IMR-90 (cell line): ENCODE data around the gene SNX25. TPM values are rescaled to one million over a fixed set of nuclear protein-coding genes. Genes with fewer than 3 reads are reported as not detected.
"Not testable (repeated sequence)": the region's sequence is repeated elsewhere in the genome, so short reads cannot be mapped to it uniquely, and the experiment has no call there.

ENCODE experiments used
- ATAC-seq: fragments of 200-7000 bp; cut with Tn5 transposase; 2 replicates; pipeline ENCODE4 v1.9.1; 2020; ENCODE audit warnings: low read depth, mild to moderate bottlenecking, moderate library complexity
- BruUV-seq: library from RNA; stranded (reverse); fragments of 400-500 nt; replicated peaks from 2 replicates; lab custom pipeline; 2021; lab: Mats Ljungman, UMichigan
- CTCF ChIA-PET: fragments of 300-600 bp; formaldehyde crosslinking; extraction: SDS; loops from one replicate; lab custom pipeline; 2021; ENCODE audit warnings: antibody characterized with exemption; lab: Yijun Ruan, JAX
- POLR2A ChIA-PET: fragments of 300-600 bp; sonication (Branson Sonifier 250); formaldehyde crosslinking; loops from one replicate; lab custom pipeline; 2022; ENCODE audit warnings: antibody characterized with exemption; ENCODE audit not compliant: unreplicated experiment; lab: Charles Lee
- DNase-seq: peaks from one replicate; pipeline ENCODE4 v3.0.0; 2013
- H2AFZ ChIP-seq: replicated peaks from 2 replicates; pipeline ENCODE3; 2013; ENCODE audit warnings: low read length, mild to moderate bottlenecking; ENCODE audit not compliant: poor library complexity
- H2AK5ac ChIP-seq: 2 replicates; pipeline ENCODE4 v1.6.1; 2013; ENCODE audit warnings: low read depth, low read length, inconsistent platforms
- H2AK9ac ChIP-seq: replicated peaks from 2 replicates; pipeline ENCODE3; 2013; ENCODE audit warnings: mild to moderate bottlenecking, low read depth, low read length, moderate library complexity; ENCODE audit not compliant: poor library complexity
- H2BK120ac ChIP-seq: 2 replicates; pipeline ENCODE4 v1.6.1; 2013; ENCODE audit warnings: low read depth, low read length, inconsistent platforms
- H2BK15ac ChIP-seq: 3 replicates; pipeline ENCODE4 v1.6.1; 2013; ENCODE audit warnings: low read depth, low read length, inconsistent platforms
- H2BK20ac ChIP-seq: 2 replicates; pipeline ENCODE4 v1.6.1; 2013; ENCODE audit warnings: low read depth, mild to moderate bottlenecking, inconsistent platforms, low read length, moderate library complexity
- H2BK5ac ChIP-seq: 2 replicates; pipeline ENCODE4 v1.6.1; 2013; ENCODE audit warnings: mild to moderate bottlenecking, low read depth, low read length, inconsistent platforms; ENCODE audit not compliant: poor library complexity, severe bottlenecking
- H3K14ac ChIP-seq: replicated peaks from 2 replicates; pipeline ENCODE4 v1.6.1; 2013; ENCODE audit warnings: low read depth, low read length, inconsistent platforms
- H3K18ac ChIP-seq: 2 replicates; pipeline ENCODE4 v1.6.1; 2013; ENCODE audit warnings: low read depth, low read length, control low read depth
- H3K23ac ChIP-seq: 2 replicates; pipeline ENCODE4 v1.6.1; 2013; ENCODE audit warnings: low read depth, low read length, inconsistent platforms
- H3K27ac ChIP-seq: 2 replicates; pipeline ENCODE4 v1.5.1; 2013; ENCODE audit warnings: mild to moderate bottlenecking, control low read depth, low read length; ENCODE audit not compliant: insufficient read depth
- H3K27me3 ChIP-seq: 2 replicates; pipeline ENCODE4 v1.6.1; 2013; ENCODE audit warnings: low read length; ENCODE audit not compliant: control insufficient read depth, insufficient read depth
- H3K36me3 ChIP-seq: 2 replicates; pipeline ENCODE4 v1.6.1; 2013; ENCODE audit warnings: low read length, mixed read lengths; ENCODE audit not compliant: control insufficient read depth, insufficient read depth
- H3K4ac ChIP-seq: 2 replicates; pipeline ENCODE4 v1.6.1; 2013; ENCODE audit warnings: low read depth, low read length, inconsistent platforms
- H3K4me1 ChIP-seq: 2 replicates; pipeline ENCODE4 v1.6.1; 2013; ENCODE audit warnings: low read length, mixed read lengths; ENCODE audit not compliant: control insufficient read depth, insufficient read depth
- H3K4me2 ChIP-seq: 2 replicates; pipeline ENCODE4 v1.6.1; 2013; ENCODE audit warnings: low read depth, mild to moderate bottlenecking, control low read depth, low read length, moderate library complexity
- H3K4me3 ChIP-seq: 2 replicates; pipeline ENCODE4 v1.5.1; 2013; ENCODE audit warnings: low read depth, mild to moderate bottlenecking, control low read depth, low read length, moderate library complexity; ENCODE audit not compliant: insufficient read depth
- H3K56ac ChIP-seq: 2 replicates; pipeline ENCODE4 v1.6.1; 2013; ENCODE audit warnings: low read length, inconsistent platforms; ENCODE audit not compliant: insufficient read depth; ENCODE audit errors: extremely low read depth
- H3K79me1 ChIP-seq, 2 experiments: 2 replicates each; pipeline ENCODE4 v1.6.1; 2013; ENCODE audit warnings: low read length in 2 of 2, inconsistent platforms in 1 of 2, low read depth in 1 of 2
- H3K9ac ChIP-seq: 2 replicates; pipeline ENCODE4 v1.6.1; 2013; ENCODE audit warnings: low read depth, low read length, control low read depth
- H3K9me1 ChIP-seq: 2 replicates; pipeline ENCODE4 v1.6.1; 2013; ENCODE audit warnings: low read length, inconsistent platforms; ENCODE audit not compliant: insufficient read depth
- H3K9me3 ChIP-seq: 2 replicates; pipeline ENCODE4 v1.6.1; 2013; ENCODE audit warnings: low read length; ENCODE audit not compliant: control insufficient read depth, insufficient read depth
- H4K20me1 ChIP-seq: 2 replicates; pipeline ENCODE4 v1.6.1; 2013; ENCODE audit warnings: low read length, inconsistent platforms; ENCODE audit not compliant: insufficient read depth
- H4K5ac ChIP-seq: 2 replicates; pipeline ENCODE4 v1.6.1; 2013; ENCODE audit warnings: mild to moderate bottlenecking, low read depth, low read length, control low read depth
- H4K8ac ChIP-seq, 2 experiments: 2 replicates each; pipeline ENCODE4 v1.6.1; 2013; ENCODE audit warnings: low read depth in 2 of 2, low read length in 2 of 2, control low read depth in 1 of 2, inconsistent platforms in 1 of 2
- H4K91ac ChIP-seq: 2 replicates; pipeline ENCODE4 v1.6.1; 2013; ENCODE audit warnings: low read depth, low read length, inconsistent platforms; ENCODE audit not compliant: insufficient read depth
- WGBS, 2 experiments: methylation state at CpG; one replicate each; pipeline versions ENCODE4 v1.1.5 to v1.1.7; 2013; ENCODE audit warnings: missing lambda C conversion rate in 2 of 2; ENCODE audit not compliant: insufficient read length in 1 of 2; ENCODE audit errors: extremely low coverage in 2 of 2; 5-methylcytosine and 5-hydroxymethylcytosine counted together
- dilution Hi-C: fragments of 300-500 bp; cut with HindIII; formaldehyde crosslinking; loops from one replicate; pipeline ENCODE4 v1.14.3; 2018; ENCODE audit warnings: low sequenced_read_pairs; ENCODE audit not compliant: unreplicated experiment
- in situ Hi-C: fragments of 300-500 bp; cut with MboI; formaldehyde crosslinking; loops from 3 replicates; pipeline ENCODE4 v1.14.3; 2019; ENCODE audit warnings: low sequenced_read_pairs, inconsistent platforms, mixed read lengths
- intact Hi-C: fragments of 100-400 bp; cut with micrococcal nuclease; formaldehyde crosslinking; loops from 2 replicates; pipeline ENCODE4 v1.10.0; 2022
- polyA plus RNA-seq, 3 experiments: library from polyadenylated mRNA; depleted of rRNA; stranded (reverse); fragments of >200 nt; gene quantifications; 2 replicates each; pipeline ENCODE4 v1.2.3, GENCODE V29; 2012; ENCODE audit warnings: low replicate concordance in 1 of 3
- total RNA-seq: library from RNA; depleted of rRNA; stranded (reverse); fragments of >200 nt; gene quantifications from 2 replicates; pipeline ENCODE4 v1.2.3, GENCODE V29; 2012

Gene SNX25
- total and polyA plus RNA-seq, 2 of the 4 experiments (the other 2 are of a cell fraction): 11.4 to 28.3 TPM

- BruUV-seq, H3K27me3 ChIP-seq, H4K91ac ChIP-seq, H3K14ac ChIP-seq, H2AFZ ChIP-seq, H2BK20ac ChIP-seq, H3K4me1 ChIP-seq, H2BK5ac ChIP-seq, H3K9me1 ChIP-seq, H3K4me2 ChIP-seq, in situ Hi-C loops, H3K4ac ChIP-seq, H4K20me1 ChIP-seq, H3K27ac ChIP-seq, H4K5ac ChIP-seq, H3K9me3 ChIP-seq, H3K4me3 ChIP-seq, H3K9ac ChIP-seq, H3K79me1 ChIP-seq, CTCF ChIA-PET, DNase-seq, H2AK9ac ChIP-seq, H4K8ac ChIP-seq, H3K23ac ChIP-seq, H2BK15ac ChIP-seq, H3K56ac ChIP-seq, H3K36me3 ChIP-seq, POLR2A ChIA-PET, dilution Hi-C loops, H2BK120ac ChIP-seq, ATAC-seq, H2AK5ac ChIP-seq, intact Hi-C loops, H3K18ac ChIP-seq: not testable (repeated sequence)
- no CpG with 5 or more reads among the region's 2 CpGs for WGBS, 2 experiments
Measured at GRCh38 chr4:185329879-185330510, 120.6 kb downstream of the SNX25 start.
